Effector memory CD4-positive, alpha-beta T cell (primary cell): ENCODE measurements around the gene FPGS.
A peak's percentile ranks its signal among the peaks of the same experiment; 100 is the strongest.
"Not testable (repeated sequence)": the region's sequence is repeated elsewhere in the genome, so short reads cannot be mapped to it uniquely, and the experiment has no call there.

ENCODE experiments used
- DNase-seq, 3 donors: peaks; one replicate each; pipeline ENCODE4 v3.0.0-alpha.2; 2020
- H3K27ac ChIP-seq: 2 replicates; pipeline ENCODE4 v1.7.0; 2013; ENCODE audit warnings: mild to moderate bottlenecking, low read length, moderate library complexity; ENCODE audit not compliant: insufficient read depth, poor library complexity, severe bottlenecking
- H3K27me3 ChIP-seq: replicated peaks from 2 replicates; pipeline ENCODE4 v1.7.0; 2013; ENCODE audit warnings: mild to moderate bottlenecking, low read length; ENCODE audit not compliant: insufficient read depth, control insufficient read depth, poor library complexity, severe bottlenecking
- H3K36me3 ChIP-seq: 2 replicates; pipeline ENCODE4 v1.7.0; 2013; ENCODE audit warnings: mild to moderate bottlenecking, low read length, moderate library complexity; ENCODE audit not compliant: control insufficient read depth, insufficient read depth
- H3K4me1 ChIP-seq: 2 replicates; pipeline ENCODE4 v1.7.0; 2013; ENCODE audit warnings: low read length, mild to moderate bottlenecking; ENCODE audit not compliant: control insufficient read depth, insufficient read depth, poor library complexity, severe bottlenecking
- H3K4me3 ChIP-seq: 2 replicates; pipeline ENCODE4 v1.7.0; 2013; ENCODE audit warnings: low read length, low read depth, mild to moderate bottlenecking; ENCODE audit not compliant: insufficient read depth, poor library complexity, severe bottlenecking
- H3K9me3 ChIP-seq: 2 replicates; pipeline ENCODE4 v1.7.0; 2013; ENCODE audit warnings: mild to moderate bottlenecking, low read length, moderate library complexity; ENCODE audit not compliant: control insufficient read depth
- total RNA-seq, 3 donors: gene quantifications; one replicate each; lab custom pipeline; 2026; lab: John Stamatoyannopoulos, UW

The FPGS gene
- total RNA-seq, result 48.8 to 50.7 (median 50.0) reads per million in 3 donors

GRCh38 chr9:127802576-127803443, at the start of gene FPGS:
Gene FPGS, plus strand, starts transcription at chr9:127802882. Its CDS starts 43 bp downstream, at chr9:127802925.
- no peaks in the 10 kb centered on the region for H3K27me3 ChIP-seq
- peak; percentile 74 to 79 (median 79) for DNase-seq
- peak within 1 kb of the TSS; percentile 88 for H3K27ac ChIP-seq
- no peaks in the 10 kb centered on the region for H3K9me3 ChIP-seq
- H3K4me1 ChIP-seq, result peaks cover 21% of the 10 kb centered on the region
- H3K36me3 ChIP-seq, result peaks cover 15% of the 10 kb centered on the region
- H3K4me3 ChIP-seq, result peak within 1 kb of the TSS; percentile 93

- H3K27ac ChIP-seq, result no peak overlapping the region
- no peak for DNase-seq
- no peaks in the 10 kb centered on the region for H3K9me3 ChIP-seq
- no peaks in the 10 kb centered on the region for H3K4me1 ChIP-seq
- H3K4me3 ChIP-seq, result no peak overlapping the region
- no peaks in the 10 kb centered on the region for H3K27me3 ChIP-seq
- H3K36me3 ChIP-seq, result peaks cover 55% of the 10 kb centered on the region
Measured at GRCh38 chr9:127753148-127753547, 49.5 kb upstream of the FPGS start.

GRCh38 chr9:127753622-127754021, 49.1 kb upstream of the FPGS start:
- DNase-seq, result no peak
- Histone ChIP-seq H3K36me3 (peaks cover 55% of the 10 kb centered on the region), H3K27ac (no peak overlapping the region), H3K9me3 (no peaks in the 10 kb centered on the region), H3K4me3 (no peak overlapping the region), H3K27me3 (no peaks in the 10 kb centered on the region), H3K4me1 (no peaks in the 10 kb centered on the region)

- Histone ChIP-seq H3K27ac (no peak overlapping the region), H3K9me3 (no peaks in the 10 kb centered on the region), H3K4me1 (no peaks in the 10 kb centered on the region), H3K27me3 (no peaks in the 10 kb centered on the region), H3K36me3 (peaks cover 50% of the 10 kb centered on the region), H3K4me3 (no peak overlapping the region)
- no peak for DNase-seq
Measured at GRCh38 chr9:127754099-127755060, 48.3 kb upstream of the FPGS start.

GRCh38 chr9:127755061-127756060, 47.3 kb upstream of the FPGS start:
- Histone ChIP-seq H3K27ac (no peak overlapping the region), H3K4me1 (no peaks in the 10 kb centered on the region), H3K9me3 (no peaks in the 10 kb centered on the region), H3K4me3 (no peak overlapping the region), H3K27me3 (no peaks in the 10 kb centered on the region), H3K36me3 (peaks cover 47% of the 10 kb centered on the region)
- DNase-seq, result no peak

GRCh38 chr9:127756233-127756632, 46.4 kb upstream of the FPGS start:
- no peak for DNase-seq
- Histone ChIP-seq H3K4me1 (no peaks in the 10 kb centered on the region), H3K27ac (no peak overlapping the region), H3K27me3 (no peaks in the 10 kb centered on the region), H3K9me3 (no peaks in the 10 kb centered on the region), H3K4me3 (no peak overlapping the region), H3K36me3 (peaks cover 43% of the 10 kb centered on the region)

- not testable (repeated sequence) for H3K4me1 ChIP-seq, H3K27me3 ChIP-seq
- peaks cover 47% of the 10 kb centered on the region for H3K36me3 ChIP-seq
Measured at GRCh38 chr9:127756776-127757175, 45.9 kb upstream of the FPGS start.

GRCh38 chr9:127758843-127759242, 43.8 kb upstream of the FPGS start:
- Histone ChIP-seq H3K9me3 (no peaks in the 10 kb centered on the region), H3K36me3 (peaks cover 40% of the 10 kb centered on the region), H3K27ac (peak overlapping the region; percentile 42), H3K4me3 (no peak overlapping the region), H3K27me3 (no peaks in the 10 kb centered on the region), H3K4me1 (peaks cover 4% of the 10 kb centered on the region)
- DNase-seq, result no peak

More at GRCh38 chr9:127756776-127757175, 45.9 kb upstream of the FPGS start:
- not testable (repeated sequence) for H3K4me3 ChIP-seq, H3K27ac ChIP-seq, H3K9me3 ChIP-seq, DNase-seq

GRCh38 chr9:127761061-127761460, 41.6 kb upstream of the FPGS start:
- DNase-seq, result no peak
- Histone ChIP-seq H3K27me3 (no peaks in the 10 kb centered on the region), H3K36me3 (peaks cover 36% of the 10 kb centered on the region), H3K4me3 (no peak overlapping the region), H3K27ac (no peak overlapping the region), H3K9me3 (no peaks in the 10 kb centered on the region), H3K4me1 (peaks cover 8% of the 10 kb centered on the region)
